SU-DHL-6 (cell line): ENCODE data around the gene PTS.

Experiments used
- EZH2phosphoT487 ChIP-seq: fragments of 200-600 bp; sonication (generic), shearing (Covaris generic); conservative IDR thresholded peaks from 2 replicates; pipeline ENCODE4 v1.6.1; 2018; ENCODE audit warnings: mild to moderate bottlenecking, antibody characterized with exemption, low read length, moderate library complexity, mixed read lengths
- TF ChIP-seq, protein P1 (sequence below): fragments of 200-600 bp; sonication (generic); IDR thresholded peaks from one replicate; pipeline ENCODE4 v1.5.1; 2017; ENCODE audit warnings: antibody characterized with exemption, mild to moderate bottlenecking, low read length, moderate library complexity; ENCODE audit not compliant: insufficient read depth, poor library complexity, severe bottlenecking

DNA sequence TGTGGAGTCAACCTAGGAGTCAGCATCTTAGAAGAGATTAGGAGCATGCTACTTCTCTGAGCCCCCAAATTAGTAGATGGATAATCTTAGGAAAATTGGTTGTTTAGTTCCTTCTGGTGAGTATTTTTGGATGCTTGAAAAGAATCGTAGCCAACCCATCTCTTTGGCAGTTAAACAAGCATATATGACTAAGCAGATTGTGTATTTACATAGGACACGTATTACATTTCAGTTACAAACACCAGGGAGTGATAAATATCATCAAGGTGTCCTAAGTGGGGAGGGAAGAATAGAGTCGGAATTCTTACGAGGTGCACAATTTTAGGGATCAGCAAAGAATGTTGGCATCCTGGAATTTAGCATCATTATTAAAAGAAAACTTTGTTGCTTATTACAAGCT lies 21.0 kb downstream of the PTS start:
- TF ChIP-seq, protein P1, sequence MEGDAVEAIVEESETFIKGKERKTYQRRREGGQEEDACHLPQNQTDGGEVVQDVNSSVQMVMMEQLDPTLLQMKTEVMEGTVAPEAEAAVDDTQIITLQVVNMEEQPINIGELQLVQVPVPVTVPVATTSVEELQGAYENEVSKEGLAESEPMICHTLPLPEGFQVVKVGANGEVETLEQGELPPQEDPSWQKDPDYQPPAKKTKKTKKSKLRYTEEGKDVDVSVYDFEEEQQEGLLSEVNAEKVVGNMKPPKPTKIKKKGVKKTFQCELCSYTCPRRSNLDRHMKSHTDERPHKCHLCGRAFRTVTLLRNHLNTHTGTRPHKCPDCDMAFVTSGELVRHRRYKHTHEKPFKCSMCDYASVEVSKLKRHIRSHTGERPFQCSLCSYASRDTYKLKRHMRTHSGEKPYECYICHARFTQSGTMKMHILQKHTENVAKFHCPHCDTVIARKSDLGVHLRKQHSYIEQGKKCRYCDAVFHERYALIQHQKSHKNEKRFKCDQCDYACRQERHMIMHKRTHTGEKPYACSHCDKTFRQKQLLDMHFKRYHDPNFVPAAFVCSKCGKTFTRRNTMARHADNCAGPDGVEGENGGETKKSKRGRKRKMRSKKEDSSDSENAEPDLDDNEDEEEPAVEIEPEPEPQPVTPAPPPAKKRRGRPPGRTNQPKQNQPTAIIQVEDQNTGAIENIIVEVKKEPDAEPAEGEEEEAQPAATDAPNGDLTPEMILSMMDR, result no peak
- TF ChIP-seq EZH2phosphoT487, result no peak
